ENCODE measurements around the gene PPP1R13B.

Gene PPP1R13B

DNA sequence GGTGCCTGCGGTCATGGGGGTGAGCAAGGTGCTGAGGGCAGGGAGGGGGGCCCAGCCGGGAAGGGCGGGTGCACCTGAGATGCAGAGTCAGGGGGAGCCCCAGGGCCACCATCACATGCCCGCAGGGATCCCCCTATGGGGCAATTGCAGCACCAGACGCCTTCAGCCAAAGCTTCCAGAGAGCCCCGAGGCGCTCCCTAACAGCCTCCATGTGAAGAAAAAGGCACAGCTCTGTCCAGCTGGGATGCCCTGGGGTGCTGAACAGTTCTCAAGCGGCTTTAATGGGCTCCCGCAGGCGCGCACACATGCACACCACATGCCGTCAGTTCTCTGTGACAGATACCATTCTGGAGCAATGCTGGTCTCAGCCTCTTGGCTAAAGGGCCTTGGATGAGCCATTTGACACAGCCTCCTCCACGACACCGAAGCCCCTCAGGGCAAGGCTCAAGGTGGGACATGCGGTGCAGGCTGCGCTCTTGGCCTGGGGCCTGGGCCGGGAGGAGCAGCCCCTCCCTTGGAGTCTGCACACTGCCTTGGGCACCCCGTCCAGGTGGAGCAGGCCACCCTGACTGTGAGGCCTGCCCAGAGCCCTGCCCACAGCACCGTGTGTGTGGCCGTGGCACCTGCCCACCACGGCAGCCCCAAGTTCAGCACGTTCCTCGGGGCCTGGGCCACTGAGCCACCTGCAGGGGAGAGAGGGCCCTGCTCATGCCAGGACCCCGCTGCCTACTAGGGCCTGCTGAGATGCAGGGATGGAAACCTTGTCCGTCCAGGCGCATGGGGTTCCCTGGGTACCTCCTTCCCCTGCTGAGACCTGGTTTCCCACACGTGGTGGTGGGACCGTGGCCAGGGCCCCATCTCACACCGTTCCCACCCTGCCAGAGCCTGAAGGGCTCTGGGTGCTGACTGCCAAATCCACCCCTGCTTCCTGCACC lies 139.8 kb downstream of the PPP1R13B start:
- DNase-seq: no peak

DNA sequence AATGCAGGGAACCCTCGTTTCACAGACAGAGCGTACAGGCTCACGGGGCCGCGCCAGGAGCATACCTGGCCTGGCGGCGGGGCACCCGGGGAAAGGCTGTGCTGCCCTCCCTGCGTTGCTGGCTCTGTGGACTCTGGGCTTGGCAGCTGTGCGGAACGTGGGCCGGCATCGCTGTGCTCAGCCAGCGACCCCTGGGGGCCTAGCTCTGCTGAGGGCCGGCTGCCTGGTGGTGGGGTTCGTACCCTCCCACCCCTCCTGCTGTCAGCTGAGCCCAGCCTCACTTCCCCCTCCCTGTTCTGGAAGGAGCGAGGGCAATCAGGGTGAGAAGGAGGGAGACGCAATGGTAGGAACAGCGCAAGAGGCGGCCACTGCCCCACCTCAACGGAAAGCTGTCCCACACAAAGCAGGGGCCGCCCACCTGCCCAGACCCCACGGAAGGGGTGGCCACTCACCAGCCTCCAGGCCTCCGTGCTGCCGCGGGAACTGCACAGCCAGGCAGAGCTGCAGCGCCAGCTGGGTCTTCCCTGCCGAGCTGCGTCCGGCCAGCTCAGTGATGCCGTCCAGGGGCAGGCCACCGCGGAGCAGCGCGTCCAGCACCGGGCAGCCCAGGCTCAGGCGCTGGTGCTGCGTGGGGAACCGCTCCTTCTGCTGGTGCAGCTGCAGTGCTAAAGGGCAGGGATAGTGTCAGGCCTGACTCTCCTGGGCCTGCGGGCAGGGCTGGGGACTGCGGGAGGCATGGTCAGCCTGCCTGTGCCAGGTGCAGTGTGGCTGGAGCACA lies 140.6 kb downstream of the PPP1R13B start:
- no peak for DNase-seq

DNA sequence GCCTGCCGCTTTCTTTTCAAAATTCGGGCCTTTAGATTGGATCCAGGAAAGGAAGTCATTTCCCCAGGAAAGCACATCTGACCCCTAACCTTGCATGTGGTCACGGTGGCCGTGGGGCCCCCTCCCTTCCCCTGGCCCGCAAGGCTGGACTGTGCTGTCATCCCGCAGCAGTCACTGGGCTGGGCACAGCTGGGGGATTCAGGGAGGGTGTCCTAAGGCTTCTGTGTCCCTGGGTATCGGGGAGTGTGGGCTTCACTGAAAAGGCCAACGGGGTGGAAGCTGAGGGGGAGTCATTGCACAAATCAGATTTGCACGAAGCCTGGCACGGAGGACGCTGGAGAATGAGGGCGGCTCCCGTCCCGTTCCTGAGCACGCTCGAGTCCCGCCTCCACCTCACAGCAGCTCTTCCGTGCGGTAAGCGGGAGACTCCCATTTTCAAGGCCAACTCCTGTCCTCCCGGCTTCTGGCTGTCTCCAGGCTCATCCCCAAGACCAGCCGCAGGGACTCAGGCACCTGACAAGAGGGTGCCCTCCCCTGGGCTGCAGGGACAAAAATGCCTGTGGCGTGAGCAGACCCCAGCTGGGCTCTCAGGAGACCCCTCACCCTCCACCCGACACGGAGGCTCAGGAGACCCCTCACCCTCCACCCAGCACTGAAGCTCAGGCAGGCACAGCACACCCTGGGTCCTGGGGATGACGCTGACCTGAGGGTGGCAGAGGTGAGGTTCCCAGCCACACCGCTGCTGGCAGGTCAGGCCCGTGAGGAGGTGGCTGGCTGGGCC lies 141.7 kb downstream of the PPP1R13B start:
- DNase-seq: no peak

DNA sequence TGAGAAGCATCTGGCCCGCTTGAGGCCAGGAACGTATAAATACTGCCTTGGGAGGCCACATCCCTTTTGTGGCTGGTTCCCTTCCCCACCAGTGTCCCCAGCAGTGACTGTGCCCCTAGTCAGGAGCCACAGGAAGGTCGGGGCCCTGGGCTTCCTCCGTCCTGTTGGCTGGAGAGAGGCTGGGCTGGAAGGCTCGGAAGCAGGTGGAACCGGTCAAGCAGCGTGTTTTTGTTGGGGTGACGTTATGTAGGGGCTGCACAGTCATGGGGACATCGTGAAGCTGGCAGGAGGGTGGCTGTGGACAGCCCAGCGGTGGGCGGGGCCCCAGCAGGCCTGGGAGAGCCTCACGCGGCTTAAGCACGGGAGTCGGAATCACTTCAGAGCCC lies 142.3 kb downstream of the PPP1R13B start:
- DNase-seq: no peak

DNA sequence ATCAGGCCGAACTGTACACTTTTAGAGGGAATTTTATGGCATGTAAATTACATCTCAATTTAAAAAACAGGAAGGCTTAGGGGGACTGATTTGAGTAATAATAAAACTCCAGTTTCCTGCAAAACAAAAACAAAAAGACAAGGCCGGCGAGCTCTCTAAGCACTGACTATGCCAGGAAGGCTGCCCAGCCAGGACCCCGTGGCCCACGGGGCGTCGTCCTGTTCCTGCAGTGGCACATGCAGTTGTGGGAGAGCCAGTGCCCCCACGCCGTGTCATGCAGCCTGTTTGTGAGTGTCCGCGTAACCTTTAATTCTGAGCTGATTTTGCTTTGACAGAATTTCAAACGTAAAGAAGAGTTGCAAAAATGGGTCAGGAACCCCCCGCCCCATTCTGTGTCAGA lies 142.7 kb downstream of the PPP1R13B start:
- DNase-seq: no peak

DNA sequence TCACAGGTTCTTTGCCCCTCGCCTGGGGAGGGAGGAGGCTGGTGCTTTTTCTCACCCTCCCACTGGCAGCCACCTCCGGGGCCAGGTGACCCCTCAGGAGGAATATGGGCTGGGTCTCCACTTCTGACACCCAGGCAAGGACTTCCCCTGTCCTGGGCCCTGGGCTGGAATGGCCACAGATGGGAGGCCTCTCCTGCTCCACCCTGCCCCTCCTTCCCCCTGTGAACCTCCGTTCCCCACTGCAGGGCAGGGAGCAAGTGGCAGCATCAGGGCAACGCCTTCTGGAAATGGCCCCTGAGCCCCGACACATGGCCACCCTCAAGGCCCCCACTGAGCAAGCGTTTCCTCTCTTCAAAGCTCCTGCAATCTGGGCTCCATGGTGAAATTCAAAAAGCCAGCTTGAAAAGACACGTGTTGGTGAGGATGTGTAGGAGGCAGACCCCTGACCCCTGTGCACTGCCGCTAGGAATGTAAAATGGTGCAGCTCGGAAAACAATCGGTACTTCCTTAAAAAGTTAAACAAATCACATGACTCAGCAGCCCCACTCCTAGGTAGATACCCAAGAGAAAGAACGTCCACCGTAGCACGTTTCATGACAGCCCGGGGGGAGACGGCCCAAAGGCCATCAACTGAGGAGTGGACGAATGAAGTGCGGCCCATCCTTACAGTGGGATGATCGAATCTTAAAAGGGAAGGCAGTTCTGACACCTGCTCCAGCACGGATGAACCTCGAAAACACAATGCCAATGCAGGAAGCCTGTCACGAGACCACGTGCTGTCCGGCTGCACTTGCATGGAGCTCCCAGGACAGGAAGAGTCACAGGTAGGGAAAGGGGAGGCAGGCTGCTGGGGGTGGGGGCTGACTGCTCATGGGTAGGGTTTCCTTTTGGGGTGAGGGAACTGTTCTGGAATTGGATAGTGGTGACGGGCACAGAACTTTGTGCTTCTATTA lies 143.7 kb downstream of the PPP1R13B start:
- DNase-seq: no peak

DNA sequence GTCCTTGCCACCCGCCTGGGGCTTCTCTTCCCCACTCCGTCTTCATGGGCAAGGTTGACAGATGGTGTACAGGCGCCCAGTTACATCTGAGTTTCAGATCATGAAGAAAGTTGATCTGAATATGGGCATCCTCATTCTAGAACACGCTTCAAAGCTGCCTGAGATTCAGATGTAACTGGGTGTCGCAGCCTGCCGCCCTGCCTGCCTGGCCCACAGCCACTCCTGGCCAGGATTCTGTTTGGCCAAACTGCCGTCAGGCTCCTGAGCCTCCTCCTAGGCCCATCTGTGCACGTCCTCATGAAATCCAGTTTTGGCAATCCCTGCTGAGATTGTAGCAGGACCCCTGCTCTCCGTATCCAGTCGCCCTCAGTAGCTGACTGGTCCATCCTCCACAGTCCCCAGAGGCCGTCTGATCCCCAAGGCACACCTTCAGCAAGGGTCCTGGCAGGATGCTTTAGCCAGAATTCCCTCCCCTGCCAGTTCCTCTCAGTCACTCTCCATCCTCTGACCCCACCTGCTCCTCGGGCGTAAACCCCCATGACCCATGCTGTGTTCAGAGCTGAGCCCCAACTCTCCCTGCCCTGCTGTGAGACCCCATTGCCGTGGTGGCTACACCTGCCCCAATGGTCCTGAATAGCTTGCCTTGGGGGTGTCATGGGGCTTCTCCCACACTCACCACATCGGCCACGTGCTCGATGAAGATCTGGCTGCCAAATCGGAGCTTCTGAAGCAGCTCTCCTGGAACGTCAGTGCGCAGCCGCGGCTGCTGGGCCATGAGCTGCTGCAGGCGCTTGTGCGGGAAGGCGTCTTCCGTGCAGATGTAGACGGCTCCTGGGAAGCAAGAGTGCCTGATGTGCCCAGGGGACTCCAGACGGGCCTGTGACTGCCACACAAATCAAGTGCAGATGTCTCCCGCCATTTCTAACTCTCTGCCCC lies 144.6 kb downstream of the PPP1R13B start:
- no peak for DNase-seq

DNA sequence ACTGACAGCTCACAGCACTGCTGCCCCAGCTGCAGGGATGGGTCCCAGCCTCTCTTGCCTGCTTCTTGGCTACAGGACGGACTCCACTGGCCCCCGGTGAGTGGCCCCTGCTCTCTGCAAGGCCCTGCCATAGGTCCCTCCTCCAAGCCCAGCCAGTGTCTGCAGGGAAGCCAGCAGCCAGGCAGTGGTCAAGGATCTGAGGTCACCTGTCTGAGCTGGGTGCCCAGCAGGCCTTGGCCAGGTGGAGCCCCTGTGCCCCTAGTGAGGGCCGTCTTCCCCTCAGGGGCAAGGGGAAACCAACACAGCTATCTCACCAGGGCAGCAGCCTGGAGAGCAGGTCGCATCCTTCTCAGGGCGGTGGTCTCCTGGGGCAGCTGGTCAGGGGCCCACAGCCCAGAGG lies 145.3 kb downstream of the PPP1R13B start:
- DNase-seq: no peak

DNA sequence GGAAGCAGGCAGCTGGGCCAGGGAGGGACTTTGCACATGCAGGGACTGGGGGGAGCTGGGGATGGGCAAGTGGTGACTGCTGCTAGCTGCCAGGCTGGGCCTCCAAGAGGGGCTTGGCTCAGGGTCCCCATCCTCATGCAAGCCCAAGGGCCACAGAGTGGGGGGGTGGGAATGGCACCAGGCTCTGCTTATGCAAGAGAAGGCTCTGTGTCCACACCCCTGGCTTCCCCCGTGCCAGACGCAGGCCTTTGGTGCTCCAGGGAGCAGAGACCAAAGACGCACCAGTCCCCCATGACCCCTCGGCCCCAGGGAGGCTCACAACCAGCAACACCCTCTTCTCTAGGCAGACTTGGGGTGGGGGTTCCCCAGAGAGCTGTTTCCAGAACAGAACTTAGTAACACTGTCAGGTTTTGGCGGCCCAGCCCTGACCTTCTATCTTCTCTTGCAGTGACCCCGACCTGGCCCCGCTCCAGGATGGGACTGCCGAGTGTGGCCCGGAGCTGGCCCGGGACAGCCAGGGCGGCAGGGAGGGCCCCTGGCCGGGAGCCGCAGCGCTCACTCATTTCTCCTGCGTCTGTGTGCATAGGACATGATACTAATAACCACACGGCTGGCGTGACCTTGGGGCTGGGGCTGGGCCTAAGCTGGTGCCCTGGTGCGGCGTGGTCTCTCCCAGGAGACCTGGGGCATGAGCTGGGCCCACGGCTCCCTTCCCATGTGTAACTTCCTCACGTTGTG lies 146.5 kb downstream of the PPP1R13B start:
- no peak for DNase-seq

DNA sequence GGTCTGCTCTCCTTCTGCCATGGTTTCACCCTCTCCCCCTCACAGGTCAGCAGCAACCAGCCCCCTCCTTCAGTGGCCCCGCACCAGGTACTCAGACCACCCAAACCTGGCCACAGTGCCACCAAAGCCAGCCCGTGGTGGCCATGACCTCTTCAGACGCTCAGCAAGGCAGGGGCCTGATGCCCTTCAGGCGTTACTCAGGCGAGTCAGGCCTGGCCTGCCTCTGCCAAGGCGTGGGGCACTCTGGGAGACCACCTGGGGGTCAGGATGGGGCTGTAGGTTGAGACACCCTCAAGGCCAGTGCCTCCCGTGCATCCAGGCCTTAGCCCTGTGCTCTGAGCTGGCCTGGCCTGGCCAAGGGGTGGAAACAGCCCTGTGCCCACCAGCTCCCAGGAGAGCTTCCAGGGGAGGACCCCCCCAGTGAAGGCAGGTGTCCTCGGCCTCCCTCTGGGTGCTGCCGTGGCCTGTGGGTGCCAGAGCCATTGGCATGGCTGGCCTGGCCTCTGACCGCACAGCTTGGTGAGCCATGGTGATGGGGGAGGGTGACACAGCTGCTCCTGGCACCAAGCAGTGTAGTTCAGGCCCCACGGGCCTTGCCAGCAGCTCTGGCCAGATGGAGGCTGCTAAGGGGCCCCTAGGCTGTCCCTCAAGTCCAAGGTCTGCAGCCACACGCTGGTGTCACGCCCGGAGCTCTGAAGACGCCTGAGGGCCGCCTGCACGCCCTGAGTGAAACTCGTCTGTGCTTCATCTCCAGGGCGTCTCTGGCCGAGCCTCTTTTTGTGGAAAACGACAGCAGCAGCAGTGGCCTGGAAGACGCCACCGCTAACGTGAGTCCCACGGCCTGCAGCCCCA lies 147.2 kb downstream of the PPP1R13B start:
- no peak for DNase-seq

DNA sequence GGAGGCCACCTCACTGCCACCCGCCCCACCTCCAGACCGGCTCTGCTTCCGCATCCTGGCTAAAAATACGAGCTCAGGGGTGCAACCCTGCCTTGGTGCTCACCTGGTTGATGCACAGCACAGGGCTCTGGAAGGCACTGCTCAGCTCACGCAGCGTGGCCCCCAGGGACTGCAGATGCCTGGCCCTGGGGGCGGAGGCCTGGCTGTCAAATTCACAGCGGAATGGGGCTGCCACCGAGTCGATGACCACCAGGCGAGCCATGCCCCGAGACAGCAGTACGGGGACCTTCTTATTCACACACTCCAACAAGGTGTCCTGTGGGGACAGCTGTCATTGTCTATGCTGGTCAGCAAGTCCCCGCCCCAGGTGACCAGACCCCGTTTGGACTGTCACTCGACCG lies 148.1 kb downstream of the PPP1R13B start:
- no peak for DNase-seq

DNA sequence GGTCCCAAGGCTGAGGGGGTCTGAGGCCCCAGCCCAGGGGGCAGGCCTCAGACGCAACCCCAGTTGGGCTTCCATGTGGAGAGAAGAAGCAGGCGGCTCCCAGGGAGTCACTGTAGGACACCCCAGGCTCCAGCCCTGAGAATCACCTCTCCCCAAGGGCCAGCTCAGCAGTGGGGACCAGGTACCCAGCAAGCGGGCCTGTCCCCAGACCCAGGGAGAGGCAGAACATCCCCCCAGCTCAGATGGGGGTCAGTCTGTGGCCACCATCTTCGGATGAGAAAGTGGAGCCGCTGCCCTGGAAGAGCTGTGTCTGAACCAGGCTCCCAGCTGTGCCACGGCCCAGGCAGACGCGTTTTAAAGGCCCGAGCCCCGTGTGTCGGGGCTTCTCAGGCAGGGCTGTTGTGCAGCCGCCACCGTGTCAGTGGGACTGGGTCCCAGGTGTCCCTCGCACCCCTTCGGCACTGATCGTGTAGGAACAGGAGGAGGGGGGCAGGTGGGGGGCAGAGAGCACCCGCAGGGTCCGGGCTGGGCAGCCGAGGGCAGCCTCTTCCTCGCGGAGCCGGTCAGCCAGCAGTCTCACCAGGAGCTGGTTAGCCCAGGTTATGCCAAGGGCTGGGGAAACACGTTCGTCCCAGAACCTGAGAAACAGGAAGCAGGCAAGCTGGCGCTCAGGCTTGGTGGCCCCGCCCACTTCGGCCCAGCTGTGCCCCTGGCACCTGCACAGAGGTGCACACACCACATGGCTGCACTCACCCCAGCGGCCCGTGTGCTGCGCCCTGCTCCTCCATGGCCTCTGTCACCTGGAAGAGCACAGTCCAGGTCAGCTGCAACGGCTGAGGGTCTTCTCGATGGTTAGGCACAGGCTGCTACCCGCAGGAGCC lies 148.8 kb downstream of the PPP1R13B start:
- no peak for DNase-seq

DNA sequence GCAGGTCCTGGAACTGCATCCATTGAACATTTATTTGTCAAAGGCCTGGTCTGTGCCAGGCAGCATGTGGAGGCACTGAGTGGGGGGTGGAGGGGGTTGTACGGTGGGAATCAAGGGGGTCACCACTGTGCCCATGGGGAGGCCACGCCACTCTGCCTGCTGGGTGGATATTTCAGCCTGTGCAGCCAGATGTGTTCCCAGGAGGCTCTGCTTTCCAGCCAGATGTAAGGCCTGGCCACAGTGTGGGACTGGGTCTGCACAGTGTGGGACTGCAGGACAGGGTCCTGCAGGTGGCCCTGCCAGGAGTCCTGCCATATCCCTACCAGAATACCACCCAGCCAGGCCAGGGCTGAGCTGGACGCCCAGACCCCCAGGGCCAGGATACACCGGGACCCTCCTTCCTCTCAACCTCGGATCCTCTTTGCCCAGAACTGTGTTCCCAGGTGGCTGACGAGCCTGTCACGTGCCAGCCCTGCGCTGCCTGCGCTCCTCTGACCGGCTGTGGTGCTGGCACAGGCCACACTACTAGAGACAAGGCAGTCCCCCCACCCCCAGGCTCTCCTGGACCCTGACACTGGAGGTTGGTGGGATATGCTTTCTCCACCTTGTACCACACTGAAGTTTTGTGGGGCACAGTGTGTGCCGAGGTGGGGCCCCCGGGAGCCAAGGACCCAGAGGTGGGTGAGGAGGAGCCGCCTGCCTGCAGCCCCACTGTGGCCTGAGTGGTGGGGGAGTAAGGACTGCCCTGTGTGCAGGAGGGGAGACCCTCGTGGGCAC lies 149.6 kb downstream of the PPP1R13B start:
- DNase-seq: no peak

DNA sequence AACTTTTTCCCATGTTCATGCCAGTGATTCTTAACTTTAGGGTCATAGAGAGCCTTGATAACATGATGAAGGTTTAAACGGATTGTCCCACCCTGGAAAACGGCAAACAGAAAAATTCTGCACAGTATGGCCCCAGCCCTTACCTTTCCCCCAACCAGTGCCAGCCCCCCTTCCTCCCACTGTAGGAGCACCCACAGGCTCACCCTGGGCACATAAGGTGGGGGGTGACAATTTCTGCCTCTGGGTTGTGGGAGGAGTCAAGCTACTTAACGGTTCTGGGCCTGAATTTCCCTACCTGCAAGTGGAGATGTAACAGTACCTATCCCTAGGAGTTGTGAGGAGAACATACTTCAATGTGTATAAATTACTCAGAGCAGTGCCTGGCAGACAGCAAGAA lies 150.2 kb downstream of the PPP1R13B start:
- no peak for DNase-seq

DNA sequence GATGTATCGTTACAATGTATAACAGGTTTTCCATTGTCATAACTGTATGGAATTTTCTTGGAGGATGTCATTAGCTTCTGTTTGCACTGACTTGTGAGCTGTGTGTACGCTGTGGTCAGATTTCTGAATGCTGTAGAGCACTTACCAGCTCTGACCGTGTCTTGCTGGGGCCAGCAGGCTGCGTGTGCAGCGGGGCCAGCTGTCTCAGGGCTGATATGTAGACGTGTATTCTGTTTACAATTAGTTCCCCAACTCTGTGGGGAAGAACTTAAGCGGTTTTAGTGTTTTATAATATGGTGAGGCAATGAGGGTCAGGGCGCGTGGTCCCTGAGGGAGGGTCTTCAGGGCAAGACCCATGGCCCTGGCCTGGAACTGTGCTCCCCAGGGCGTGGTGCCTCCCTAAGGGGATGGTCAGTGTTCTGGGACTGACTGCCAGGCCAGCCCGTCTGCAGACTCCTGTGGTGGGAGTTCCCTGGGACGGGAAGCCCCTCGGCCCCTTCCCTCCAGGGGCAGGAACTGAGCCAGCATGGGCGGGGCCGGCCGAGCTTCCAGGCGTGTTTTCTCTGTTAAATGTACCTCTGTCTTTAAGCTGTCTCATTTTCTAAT lies 150.8 kb downstream of the PPP1R13B start:
- no peak for DNase-seq

DNA sequence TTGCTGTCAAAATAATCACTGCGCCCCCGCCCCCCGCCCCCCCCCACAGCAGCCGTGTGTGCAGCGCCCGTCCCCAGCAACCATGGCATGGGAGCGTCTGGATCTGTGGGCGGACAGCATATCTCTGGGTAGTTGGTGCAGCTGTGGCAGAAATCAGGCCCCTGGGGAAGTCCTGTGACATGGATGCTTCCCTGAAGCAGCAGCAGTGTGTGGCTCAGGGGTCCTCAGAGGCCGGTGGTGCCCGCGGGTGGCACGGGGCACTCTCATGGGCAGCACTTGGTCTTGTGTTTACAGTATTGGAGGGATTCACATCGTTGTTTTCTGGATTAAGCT lies 151.3 kb downstream of the PPP1R13B start:
- no peak for DNase-seq
